CD4-positive, alpha-beta T cell treated with Interleukin-21 for 1 hour (primary cell): ENCODE results near the gene MLC1.
A peak's percentile ranks its signal among the peaks of the same experiment; 100 is the strongest.
"Not testable (repeated sequence)": the region's sequence is repeated elsewhere in the genome, so short reads cannot be mapped to it uniquely, and the experiment has no call there.

ENCODE experiments used
- DNase-seq: peaks from one replicate; pipeline ENCODE4 v3.0.0-alpha.2; 2020

MLC1 gene

DNA sequence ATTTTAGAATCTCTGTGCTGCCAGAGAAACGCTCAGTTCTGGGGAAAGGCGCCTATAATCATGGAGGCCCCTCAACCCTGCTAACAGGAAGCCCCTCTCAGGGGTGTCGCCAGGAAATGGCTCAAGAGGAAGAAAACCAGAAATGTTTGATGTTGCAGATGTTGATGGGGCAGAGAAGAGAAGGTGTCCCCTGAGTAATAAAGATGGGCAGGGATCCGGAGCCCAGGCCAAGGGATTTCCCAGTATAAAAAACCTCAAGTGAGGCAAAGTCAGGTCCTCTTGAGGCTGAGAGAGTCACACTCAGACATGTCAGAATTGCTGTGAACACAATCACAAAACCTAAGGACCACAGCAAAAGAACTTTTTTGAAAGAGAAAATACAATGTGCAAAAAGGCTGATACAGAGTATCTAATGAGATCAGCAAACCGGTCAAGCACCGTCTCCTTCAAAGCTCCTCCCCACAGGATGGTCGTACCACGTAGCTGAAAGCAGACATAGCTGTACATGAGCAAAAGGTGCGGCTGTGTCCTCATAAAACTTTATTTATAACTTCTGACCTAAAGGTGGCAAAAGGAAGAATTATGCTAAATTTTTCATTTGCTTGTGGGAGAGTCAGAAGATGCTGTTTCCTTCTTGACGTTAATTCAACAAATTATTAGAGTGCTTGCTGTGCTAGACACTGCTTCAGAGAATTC, 16.8 kb upstream of the MLC1 start:
- DNase-seq, result no peak

GRCh38 chr22:50098052-50098451, 12.8 kb upstream of the MLC1 start:
- DNase-seq, result no peak

- DNase-seq, result no peak
Measured at GRCh38 chr22:50092342-50092741, 7.1 kb upstream of the MLC1 start.

- DNase-seq, result no peak
Measured at GRCh38 chr22:50091092-50091768, 6.0 kb upstream of the MLC1 start.

DNA sequence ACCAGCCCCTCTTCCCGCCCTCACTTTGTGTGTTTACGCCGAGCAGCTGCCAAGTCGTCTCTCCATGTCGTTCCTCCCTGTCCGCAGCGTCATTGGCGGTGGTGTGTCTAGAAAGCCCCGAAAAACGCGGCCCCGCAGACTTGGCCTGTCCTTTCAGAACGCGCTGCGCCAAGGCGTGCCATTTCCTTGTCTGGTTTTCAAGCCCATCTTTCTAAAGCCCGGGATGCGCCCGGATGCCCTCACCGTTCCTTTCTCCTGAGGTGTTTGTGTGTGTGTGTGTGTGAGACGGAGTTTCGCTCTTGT, 5.1 kb upstream of the MLC1 start:
- DNase-seq, result no peak

DNA sequence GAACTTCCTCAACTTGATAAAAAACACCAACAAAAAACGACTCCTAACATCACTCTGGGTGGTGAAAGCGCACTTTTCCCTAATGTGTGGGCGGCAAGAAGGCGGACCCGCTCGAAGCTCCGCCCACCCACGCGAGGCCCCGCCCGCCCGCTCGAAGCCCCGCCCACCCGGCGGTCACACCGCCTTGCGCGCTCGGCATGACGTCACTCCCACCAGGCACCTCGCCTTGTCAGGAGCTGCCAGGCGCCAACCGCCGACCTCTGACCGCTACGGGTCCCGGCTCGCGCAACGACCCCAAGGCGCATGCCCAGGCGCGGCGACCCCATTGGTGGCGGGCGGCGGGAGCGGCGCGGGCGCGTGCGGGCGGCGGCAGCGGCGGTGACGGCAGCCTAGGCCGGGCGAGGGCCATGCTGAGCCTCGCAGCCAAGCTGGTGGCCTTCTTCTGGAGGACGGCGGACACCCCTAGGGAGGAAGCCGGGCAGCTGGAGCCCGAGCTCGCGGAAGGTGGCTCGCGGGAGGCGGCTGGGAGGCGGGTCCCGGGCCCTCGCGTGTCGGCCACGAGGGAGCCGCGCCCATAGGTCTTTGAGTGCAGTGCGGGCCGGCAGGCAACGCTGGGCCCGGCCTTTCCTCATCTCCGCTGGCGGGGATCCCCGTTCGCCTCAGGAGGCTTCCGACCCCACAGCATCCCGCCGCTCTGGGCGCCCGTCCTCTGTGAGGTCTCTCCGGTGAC, 4.6 kb upstream of the MLC1 start, which contains the start of gene MOV10L1:
Gene MOV10L1, plus strand, starts transcription at position 325 of the 730 bp plus-strand sequence. Its CDS starts 83 bp downstream, at position 408.
- peak; percentile 44 for DNase-seq

- no peak for DNase-seq
Measured at GRCh38 chr22:50089231-50089630, 4.0 kb upstream of the MLC1 start.

DNA sequence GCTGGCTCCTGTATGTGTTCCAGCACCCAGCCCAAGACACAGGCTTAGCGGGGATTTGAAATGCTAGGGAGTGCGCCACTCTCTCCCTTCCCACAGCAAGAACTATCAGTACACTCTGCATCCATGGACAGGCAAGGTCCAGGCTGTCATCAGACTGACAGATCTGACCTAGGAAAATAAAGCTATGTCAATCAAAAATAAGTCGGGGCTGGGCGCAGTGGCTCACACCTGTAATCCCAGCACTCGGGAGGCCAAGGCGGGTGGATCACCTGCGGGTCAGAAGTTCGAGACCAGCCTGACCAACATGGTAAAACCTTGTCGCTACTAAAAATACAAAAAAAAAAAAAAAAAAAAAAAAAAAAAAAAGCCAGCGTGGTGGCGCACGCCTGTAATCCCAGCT, 2.9 kb upstream of the MLC1 start:
- no peak for DNase-seq

DNA sequence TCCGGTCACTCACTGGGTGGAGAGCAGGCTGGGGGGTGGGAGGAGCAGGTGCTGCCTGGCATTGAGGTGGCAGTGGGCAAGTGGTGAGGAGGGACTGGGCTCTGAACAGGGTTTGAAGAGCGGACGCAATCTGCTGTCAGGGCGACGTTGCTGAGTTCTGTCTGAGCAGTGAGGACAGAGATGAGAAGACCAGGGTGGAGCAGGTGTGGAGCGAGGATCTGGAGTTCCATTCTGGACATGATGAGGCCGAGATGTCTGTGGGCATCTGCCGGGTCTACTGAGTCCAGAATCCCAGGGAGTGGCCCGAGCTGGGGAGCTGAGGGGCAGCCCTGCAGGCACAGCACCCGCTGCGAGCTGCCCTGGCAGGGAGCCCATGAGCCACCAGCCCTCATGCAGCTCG, 2.4 kb upstream of the MLC1 start:
- no peak for DNase-seq

GRCh38 chr22:50086975-50087374, 1.7 kb upstream of the MLC1 start:
- DNase-seq, result not testable (repeated sequence)

DNA sequence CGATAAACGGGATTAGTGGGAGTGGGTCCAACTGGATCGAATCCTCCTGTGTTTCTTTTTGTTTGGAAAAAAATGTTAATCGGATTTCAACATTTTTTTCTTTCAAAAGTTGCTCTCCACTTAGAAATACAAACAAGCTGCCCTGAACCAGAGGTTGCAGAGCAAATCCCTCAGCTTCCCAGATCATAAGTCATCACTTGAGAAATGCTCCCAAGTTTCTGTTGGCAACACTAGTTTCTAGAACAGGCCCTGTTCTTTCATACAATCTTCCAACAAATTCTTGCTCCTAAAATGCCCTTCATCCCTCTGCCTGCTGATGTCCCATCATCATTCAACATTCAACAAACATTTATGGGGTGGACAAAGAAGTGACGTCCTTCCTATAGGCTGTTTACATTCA, 1.3 kb upstream of the MLC1 start:
- no peak for DNase-seq

- no peak for DNase-seq
Measured at GRCh38 chr22:50084614-50085021, 608 bp downstream of the MLC1 start.

GRCh38 chr22:50084080-50084477, 1.1 kb downstream of the MLC1 start:
- no peak for DNase-seq

DNA sequence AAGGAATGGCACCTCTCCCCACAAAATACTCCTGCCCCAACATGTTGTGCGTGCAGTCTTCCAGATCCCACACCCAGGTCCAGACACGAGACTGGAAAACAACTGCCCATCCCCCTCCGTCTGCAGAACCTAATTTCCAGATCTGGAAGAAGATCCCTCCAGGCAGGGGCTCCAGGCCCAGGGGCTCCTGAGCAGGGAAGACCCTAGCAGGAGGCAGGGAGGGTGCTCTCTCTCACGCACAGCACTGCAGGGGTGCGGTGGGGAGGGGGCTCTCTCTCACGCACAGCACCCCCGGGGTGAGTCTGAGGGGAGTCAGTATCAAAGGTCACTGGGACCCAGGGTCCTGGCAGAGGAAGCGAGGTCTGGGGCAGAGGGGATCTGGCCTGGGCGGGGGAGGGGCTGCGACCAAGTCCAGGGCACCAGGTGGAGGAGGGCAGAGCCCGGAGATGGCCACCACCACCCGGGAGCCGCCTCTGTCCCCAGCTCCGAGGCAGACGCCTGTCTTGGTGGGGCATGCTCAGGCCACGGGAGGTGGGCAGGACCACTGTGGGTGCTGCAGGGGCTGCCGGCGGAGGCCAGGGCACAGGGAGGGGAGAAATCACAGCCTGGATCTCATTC, 1.7 kb downstream of the MLC1 start:
- no peak for DNase-seq

- DNase-seq, result no peak
Measured at GRCh38 chr22:50082961-50083461, 2.2 kb downstream of the MLC1 start.

GRCh38 chr22:50082197-50082715, 3.0 kb downstream of the MLC1 start:
- DNase-seq, result no peak

- DNase-seq, result no peak
Measured at GRCh38 chr22:50081426-50082196, 3.6 kb downstream of the MLC1 start.

- no peak for DNase-seq
Measured at GRCh38 chr22:50080077-50080465, 5.2 kb downstream of the MLC1 start.

GRCh38 chr22:50078761-50079160, 6.5 kb downstream of the MLC1 start:
- no peak for DNase-seq

DNA sequence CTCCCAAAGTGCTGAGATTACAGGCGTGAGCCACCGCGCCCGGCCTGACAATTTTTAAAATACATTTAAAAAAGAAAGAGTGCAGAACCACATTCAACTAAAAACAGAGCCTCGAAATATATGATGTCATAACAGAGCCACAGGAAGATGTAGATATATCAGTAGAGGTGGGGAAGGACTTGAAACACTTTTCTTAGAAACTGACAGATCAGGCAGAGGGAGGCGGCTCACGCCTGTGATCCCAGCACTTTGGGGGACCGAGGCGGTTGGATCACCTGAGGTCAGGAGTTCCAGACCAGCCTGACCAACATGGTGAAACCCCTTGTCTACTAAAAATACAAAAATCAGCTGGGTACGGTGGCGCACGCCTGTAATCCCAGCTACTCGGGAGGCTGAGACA, 7.0 kb downstream of the MLC1 start:
- DNase-seq, result no peak

- no peak for DNase-seq
Measured at GRCh38 chr22:50076646-50077535, 8.3 kb downstream of the MLC1 start.
